GM12878 (cell line): Measurements from ENCODE around the gene ABL2. TPM values are rescaled to one million over a fixed set of nuclear protein-coding genes. Genes with fewer than 3 reads are reported as not detected.
A peak's percentile ranks its signal among the peaks of the same experiment; 100 is the strongest.

Experiments
- ATAC-seq: fragments of 200-7000 bp; cut with Tn5 transposase; 3 replicates; pipeline ENCODE4 v1.9.1; 2020; ENCODE audit warnings: mild to moderate bottlenecking, moderate library complexity
- Bru-seq: library from RNA; stranded (reverse); fragments of 400-500 nt; gene quantifications from one replicate; lab custom pipeline; 2021; lab: Mats Ljungman, UMichigan
- BruChase-seq, 2 experiments: library from RNA; stranded (reverse); fragments of 400-500 nt; gene quantifications; one replicate each; lab custom pipeline; 2021; lab: Mats Ljungman, UMichigan
- BruUV-seq: library from RNA; stranded (reverse); fragments of 400-500 nt; replicated peaks from 2 replicates; lab custom pipeline; 2021; lab: Mats Ljungman, UMichigan
- CTCF ChIA-PET: fragments of 300-600 bp; sonication (Branson Sonifier 250); formaldehyde crosslinking; extraction: SDS; loops from one replicate; lab custom pipeline; 2021; ENCODE audit warnings: inconsistent platforms; lab: Yijun Ruan, JAX
- POLR2A ChIA-PET: fragments of 350-600 bp; formaldehyde crosslinking; extraction: SDS; loops from one replicate; lab custom pipeline; 2021; ENCODE audit warnings: inconsistent platforms; lab: Charles Lee
- RAD21 ChIA-PET: fragments of 300-600 bp; sonication (Branson Sonifier 250); formaldehyde crosslinking; loops from one replicate; lab custom pipeline; 2023; ENCODE audit warnings: antibody characterized with exemption; ENCODE audit not compliant: unreplicated experiment; lab: Charles Lee
- SMC1A ChIA-PET: fragments of 300-600 bp; sonication (Branson Sonifier 250); formaldehyde crosslinking; loops from one replicate; lab custom pipeline; 2023; ENCODE audit not compliant: unreplicated experiment, uncharacterized antibody; lab: Charles Lee
- DNase-seq: peaks from one replicate; pipeline ENCODE4 v3.0.0-alpha.2; 2011; ENCODE audit warnings: low read depth, low spot score
- FAIRE-seq: peaks from 3 replicates; lab custom pipeline; 2011; peaks lifted over from hg19 to GRCh38; lab: Jason Lieb, UNC
- H2AFZ ChIP-seq: 2 replicates; pipeline ENCODE4 v1.6.0; 2011; ENCODE audit warnings: low read depth, low read length, control low read depth; ENCODE audit not compliant: control insufficient read depth
- H3K27ac ChIP-seq: 2 replicates; pipeline ENCODE4 v1.5.1; 2011; ENCODE audit warnings: control low read depth; ENCODE audit not compliant: control insufficient read depth, insufficient read depth
- H3K27me3 ChIP-seq, 2 experiments: replicated peaks in 1 of 2; 2 replicates each; pipeline versions ENCODE4 v1.6.0 to v1.6.1; 2011; ENCODE audit warnings: low read length in 1 of 2; ENCODE audit not compliant: control insufficient read depth in 2 of 2, insufficient read depth in 2 of 2
- H3K36me3 ChIP-seq, 2 experiments: 2 replicates each; pipeline ENCODE4 v1.5.1; 2011; ENCODE audit warnings: low read length in 1 of 2; ENCODE audit not compliant: control insufficient read depth in 2 of 2, insufficient read depth in 2 of 2
- H3K4me1 ChIP-seq: 2 replicates; pipeline ENCODE4 v1.6.1; 2011; ENCODE audit warnings: mild to moderate bottlenecking, low read length, moderate library complexity, mixed read lengths; ENCODE audit not compliant: control insufficient read depth, insufficient read depth
- H3K4me2 ChIP-seq: 2 replicates; pipeline ENCODE4 v1.6.0; 2011; ENCODE audit warnings: control low read depth; ENCODE audit not compliant: control insufficient read depth, insufficient read depth
- H3K4me3 ChIP-seq: fragments of 200-600 bp; sonication (generic); 2 replicates; pipeline ENCODE4 v1.5.1; 2016
- H3K79me2 ChIP-seq: 2 replicates; pipeline ENCODE4 v1.6.0; 2011; ENCODE audit warnings: low read length; ENCODE audit not compliant: control insufficient read depth, insufficient read depth
- H3K9ac ChIP-seq: 2 replicates; pipeline ENCODE4 v1.8.0; 2011; ENCODE audit warnings: low read length, control low read depth, mixed read lengths; ENCODE audit not compliant: control insufficient read depth, insufficient read depth
- H3K9me3 ChIP-seq: replicated peaks from 3 replicates; pipeline ENCODE4 v1.5.1; 2011; ENCODE audit warnings: mild to moderate bottlenecking, low read length; ENCODE audit not compliant: control insufficient read depth, insufficient read depth
- H4K20me1 ChIP-seq: 2 replicates; pipeline ENCODE4 v1.6.0; 2011; ENCODE audit not compliant: control insufficient read depth, insufficient read depth
- BACH1 ChIP-seq: fragments of 450-650 bp; IDR thresholded peaks from 2 replicates; pipeline ENCODE4 v1.6.1; 2017; ENCODE audit warnings: mild to moderate bottlenecking, borderline replicate concordance
- BCL11A ChIP-seq: IDR thresholded peaks from 2 replicates; pipeline ENCODE4 v1.6.1; 2011; ENCODE audit warnings: low read depth, low read length
- CHD4 ChIP-seq: fragments of 200-600 bp; sonication (generic); IDR thresholded peaks from 2 replicates; pipeline ENCODE4 v1.6.1; 2016; ENCODE audit warnings: mild to moderate bottlenecking
- EGR1 ChIP-seq, 2 experiments: IDR thresholded peaks; 1 replicate in 1 of 2; 2 replicates in 1 of 2; pipeline ENCODE4 v1.6.1; 2011 to 2012; ENCODE audit warnings: low read depth in 2 of 2, low read length in 2 of 2, borderline replicate concordance in 1 of 2, mild to moderate bottlenecking in 1 of 2, moderate library complexity in 1 of 2
- GATAD2B ChIP-seq: fragments of 450-650 bp; conservative IDR thresholded peaks from 2 replicates; pipeline ENCODE4 v1.6.1; 2017; ENCODE audit warnings: low read depth, mild to moderate bottlenecking, moderate library complexity
- IKZF1 ChIP-seq: fragments of 450-650 bp; conservative IDR thresholded peaks from 2 replicates; pipeline ENCODE4 v1.6.1; 2017; ENCODE audit warnings: antibody characterized with exemption, mild to moderate bottlenecking
- IKZF2 ChIP-seq, 2 experiments: fragments of 450-650 bp; IDR thresholded peaks; 2 replicates each; pipeline ENCODE4 v1.6.1; 2017; ENCODE audit warnings: mild to moderate bottlenecking in 2 of 2, moderate library complexity in 2 of 2
- MTA3 ChIP-seq: IDR thresholded peaks from 2 replicates; pipeline ENCODE4 v1.6.1; 2012; ENCODE audit warnings: low read length, inconsistent platforms, borderline replicate concordance
- MYB ChIP-seq: fragments of 150-350 bp; IDR thresholded peaks from 2 replicates; pipeline ENCODE4 v1.6.1; 2014; ENCODE audit warnings: mild to moderate bottlenecking, low read depth, low read length, borderline replicate concordance
- MYC ChIP-seq: IDR thresholded peaks from 2 replicates; pipeline ENCODE4 v1.6.1; 2011; ENCODE audit warnings: mild to moderate bottlenecking, low read length, moderate library complexity, inconsistent platforms; ENCODE audit not compliant: insufficient read depth, insufficient replicate concordance, insufficient read length, severe bottlenecking
- NR2F1 ChIP-seq: fragments of 450-650 bp; conservative IDR thresholded peaks from 2 replicates; pipeline ENCODE4 v1.6.1; 2017; ENCODE audit warnings: mild to moderate bottlenecking
- POLR2A ChIP-seq: IDR thresholded peaks from 2 replicates; pipeline ENCODE4 v1.6.1; 2011; ENCODE audit warnings: low read depth, mild to moderate bottlenecking, low read length
- SMAD5 ChIP-seq: IDR thresholded peaks from 2 replicates; pipeline ENCODE4 v1.6.1; 2016; ENCODE audit warnings: antibody characterized with exemption, low read depth
- YY1 ChIP-seq: IDR thresholded peaks from 2 replicates; pipeline ENCODE4 v1.6.1; 2011; ENCODE audit warnings: low read depth, mild to moderate bottlenecking, low read length
- WGBS: methylation state at CpG from one replicate; pipeline ENCODE4 v1.1.6; 2016; ENCODE audit warnings: low lambda C conversion rate; ENCODE audit not compliant: insufficient replicate concordance, insufficient coverage; ENCODE audit errors: missing lambda C conversion rate; 5-methylcytosine and 5-hydroxymethylcytosine counted together
- in situ Hi-C: fragments of 300-500 bp; cut with MboI; formaldehyde crosslinking; loops from 9 replicates; pipeline ENCODE4 v1.14.3; 2018; ENCODE audit warnings: mixed read lengths
- intact Hi-C: fragments of 100-400 bp; cut with micrococcal nuclease; formaldehyde crosslinking; loops from one replicate; pipeline ENCODE4 v1.14.2; 2022; ENCODE audit not compliant: unreplicated experiment
- long read RNA-seq, 2 experiments: library from polyadenylated mRNA; unstranded; transcript quantifications; one replicate each; pipeline ENCODE4 v2.0.0, GENCODE V29; 2019 to 2020
- polyA minus RNA-seq, 3 experiments: library from RNA; depleted of rRNA, polyadenylated mRNA; stranded (reverse); fragments of >200 nt; gene quantifications; 2 replicates each; pipeline ENCODE4 v1.2.3, GENCODE V29; 2011
- polyA plus RNA-seq, 11 experiments: library from polyadenylated mRNA; depleted of rRNA in 4 of 11; unstranded in 6 of 11; stranded (reverse) in 5 of 11; fragments of >200 nt; fragmentation: Nextera tagmentation in 4 of 11; fragmentation: Illumina TruSeq in 1 of 11; extraction: Ambion mirVana in 4 of 11; extraction: Trizol in 1 of 11; gene quantifications; 1 replicate in 1 of 11; 2 replicates in 10 of 11; pipeline versions ENCODE4 v1.2.1 to v1.2.3, GENCODE V29; 2011 to 2016; ENCODE audit warnings: inconsistent platforms in 2 of 11, missing spikeins in 2 of 11, low read depth in 1 of 11
- total RNA-seq, 4 experiments: library from RNA; depleted of rRNA in 3 of 4; stranded (reverse); fragments of >200 nt in 3 of 4; fragmentation: Illumina TruSeq in 1 of 4; extraction: Trizol in 1 of 4; gene quantifications; 2 replicates each; pipeline versions ENCODE4 v1.2.1 to v1.2.3, GENCODE V29; 2013 to 2021
- TF ChIP-seq, protein P1 (sequence below): fragments of 450-650 bp; IDR thresholded peaks from 2 replicates; pipeline ENCODE4 v1.6.1; 2016; ENCODE audit warnings: mild to moderate bottlenecking
- TF ChIP-seq, protein P2 (sequence below): fragments of 450-650 bp; conservative IDR thresholded peaks from 2 replicates; pipeline ENCODE4 v1.6.1; 2017; ENCODE audit warnings: mild to moderate bottlenecking, moderate library complexity

Gene ABL2
- 35.1 and 35.3 TPM in 2 replicates for total RNA-seq (2013; cell fraction: nucleolus; rRNA removed)
- total RNA-seq (2014; rRNA removed), result 2.7 and 3.9 TPM in 2 replicates
- total RNA-seq (2014; rRNA removed; fragmentation: Illumina TruSeq; extraction: Trizol), result 4.8 and 5.9 TPM in 2 replicates
- 8.3 and 9.4 TPM in 2 replicates for total RNA-seq (2021)
- 1.2 TPM for polyA plus RNA-seq (2011; ENCODE audit: low read depth)
- polyA plus RNA-seq (2011; rRNA removed), result 5.2 and 5.6 TPM in 2 replicates
- polyA plus RNA-seq (2011; cell fraction: cytosol; rRNA removed), result 3.1 and 3.7 TPM in 2 replicates
- 3.4 and 5.2 TPM in 2 replicates for polyA plus RNA-seq (2011; cell fraction: nucleus; rRNA removed)
- polyA plus RNA-seq (2012), result 1.7 TPM in 2 replicates
- 4.7 and 5.2 TPM in 2 replicates for polyA plus RNA-seq (2014; fragmentation: Illumina TruSeq; extraction: Trizol)
- polyA plus RNA-seq (2014; fragmentation: Nextera tagmentation; extraction: Ambion mirVana), result 1 to 10 TPM in 1 of 2 experiments, under 1 TPM in 1; 0.57 to 1.2 TPM
- polyA plus RNA-seq (2014; rRNA removed), result 3.3 and 3.9 TPM in 2 replicates
- 1 to 10 TPM; 1.1 to 1.6 TPM for polyA plus RNA-seq (2016; fragmentation: Nextera tagmentation; extraction: Ambion mirVana)
- 13.5 and 23.3 TPM in 2 replicates for polyA minus RNA-seq (2011; rRNA and poly(A)+ RNA removed)
- polyA minus RNA-seq (2011; cell fraction: cytosol; rRNA and poly(A)+ RNA removed), result 5.1 and 6.8 TPM in 2 replicates
- 3.7 and 9.3 TPM in 2 replicates for polyA minus RNA-seq (2011; cell fraction: nucleus; rRNA and poly(A)+ RNA removed)
- percentile 69 among the genes with signal in this experiment for Bru-seq, nascent RNA
- percentile 75 among the genes with signal in this experiment for BruChase-seq, experiment 1, labeled RNA remaining after a 6-hour chase
- percentile 75 among the genes with signal in this experiment for BruChase-seq, experiment 2, labeled RNA remaining after a 2-hour chase
- long read RNA-seq, experiment 1, partial matches to known transcripts, result 0 of 2 reads
- long read RNA-seq, experiment 1, other reads (novel, unspliced or antisense), result 2 of 2 reads
- long read RNA-seq, experiment 2, partial matches to known transcripts, result 1 of 8 reads
- long read RNA-seq, experiment 2, other reads (novel, unspliced or antisense), result 7 of 8 reads

DNA sequence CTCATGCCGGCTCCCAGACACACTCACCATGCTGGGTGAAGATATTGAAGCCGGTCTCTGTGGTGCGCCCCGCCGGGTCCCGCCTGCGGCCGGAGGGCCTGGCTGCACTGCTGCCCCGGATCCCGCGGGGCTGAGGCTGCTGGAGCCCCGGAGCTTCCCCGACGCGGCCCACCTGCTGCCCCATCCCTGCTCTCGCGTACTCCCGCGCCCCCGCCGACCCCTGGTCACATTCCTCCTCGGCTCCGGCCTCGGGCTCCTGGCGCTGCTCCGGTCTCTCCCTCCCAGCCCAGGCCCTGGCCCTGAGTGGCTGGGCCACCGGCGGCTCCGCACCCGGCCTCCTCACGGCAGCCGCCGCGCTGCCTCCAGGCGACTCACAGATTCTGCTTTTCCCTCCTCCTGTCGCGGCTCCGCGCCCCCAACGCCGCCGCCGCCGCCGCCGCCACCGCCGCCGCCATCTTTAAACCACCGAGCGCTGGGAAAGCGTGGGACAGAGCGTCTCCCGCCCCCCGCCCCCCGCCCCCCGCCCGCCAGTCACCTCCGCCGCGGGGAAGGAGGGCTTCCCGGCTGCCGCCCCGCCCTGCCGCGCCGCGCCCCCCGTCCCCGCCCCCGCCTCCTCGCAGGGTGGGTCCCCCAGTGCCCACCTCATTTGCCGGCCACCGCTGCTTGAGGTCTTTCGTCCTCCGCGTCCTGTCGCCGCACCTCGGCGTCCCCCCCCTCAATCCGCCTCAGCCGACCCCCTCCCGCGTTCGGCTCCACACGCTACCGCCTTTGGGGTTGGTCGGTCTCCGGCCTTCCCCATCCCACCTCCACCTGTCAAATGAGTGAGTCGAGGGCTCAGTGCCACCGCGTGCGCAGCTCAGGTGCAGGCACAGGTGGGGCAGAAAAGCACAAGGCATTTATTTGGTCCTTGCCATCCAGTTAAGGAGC lies at the start of gene ABL2:
Gene ABL2, minus strand, starts transcription at position 464 of the 927 bp plus-strand sequence. Its CDS starts 280 bp downstream, at position 184.
- Histone ChIP-seq H3K27ac (peak within 1 kb of the TSS; percentile 58), H3K79me2 (peaks cover 3% of the 10 kb centered on the region), H3K27me3 (no peaks in the 10 kb centered on the region), H2AFZ (peak within 1 kb of the TSS; percentile 89), H3K36me3 (no peaks in the 10 kb centered on the region), H3K9ac (peak within 1 kb of the TSS; percentile 78), H3K4me3 (peak within 1 kb of the TSS; percentile 88), H3K4me2 (peak within 1 kb of the TSS; percentile 83), H4K20me1 (no peaks in the 10 kb centered on the region), H3K9me3 (no peaks in the 10 kb centered on the region), H3K4me1 (no peaks in the 10 kb centered on the region)
- WGBS, result 1% methylated on average over 33 of the region's 94 CpGs
- ATAC-seq (peak; percentile 80), FAIRE-seq (no peak), DNase-seq (no peak)
- intact Hi-C loops (loop anchor here (5.0 kb wide), 1 partner anchor 63 kb away; the partner anchor contains the start of gene SOAT1), in situ Hi-C loops (no loop called here)
- no TSS peak for BruUV-seq
- ChIA-PET RAD21 (interaction anchor here (0.6 kb wide), 1 partner anchor 149 kb away, joined by 3 read pairs; no protein-coding TSS in a partner anchor), CTCF (interaction anchor here (0.6 to 0.8 kb wide), 2 partner anchors 142 to 1275 kb away, joined by 3 read pairs; no protein-coding TSS in a partner anchor), SMC1A (interaction anchor here (0.7 to 1.4 kb wide), 4 partner anchors 11 to 147 kb away, joined by 3 to 4 read pairs (median 3); no protein-coding TSS in a partner anchor), POLR2A (interaction anchor here (0.7 kb wide), 1 partner anchor 14 kb away, joined by 3 read pairs; no protein-coding TSS in a partner anchor)
- TF ChIP-seq, protein P1, sequence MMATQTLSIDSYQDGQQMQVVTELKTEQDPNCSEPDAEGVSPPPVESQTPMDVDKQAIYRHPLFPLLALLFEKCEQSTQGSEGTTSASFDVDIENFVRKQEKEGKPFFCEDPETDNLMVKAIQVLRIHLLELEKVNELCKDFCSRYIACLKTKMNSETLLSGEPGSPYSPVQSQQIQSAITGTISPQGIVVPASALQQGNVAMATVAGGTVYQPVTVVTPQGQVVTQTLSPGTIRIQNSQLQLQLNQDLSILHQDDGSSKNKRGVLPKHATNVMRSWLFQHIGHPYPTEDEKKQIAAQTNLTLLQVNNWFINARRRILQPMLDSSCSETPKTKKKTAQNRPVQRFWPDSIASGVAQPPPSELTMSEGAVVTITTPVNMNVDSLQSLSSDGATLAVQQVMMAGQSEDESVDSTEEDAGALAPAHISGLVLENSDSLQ, result no peak
- TF ChIP-seq NR2F1, result peak; percentile 50
- peak; percentile 86 for TF ChIP-seq YY1
- TF ChIP-seq IKZF2 (IDR thresholded peaks at IDR 0.05), result no peak
- 0 out of 2 replicates have a peak, but pooled peaks have one; percentile 39 for TF ChIP-seq IKZF1
- no peak for TF ChIP-seq MYC
- no peak; the same call in 1 of the 2 replicates for TF ChIP-seq GATAD2B
- TF ChIP-seq POLR2A, result peak; percentile 65; the same call in 1 of the 2 replicates
- TF ChIP-seq, protein P2, sequence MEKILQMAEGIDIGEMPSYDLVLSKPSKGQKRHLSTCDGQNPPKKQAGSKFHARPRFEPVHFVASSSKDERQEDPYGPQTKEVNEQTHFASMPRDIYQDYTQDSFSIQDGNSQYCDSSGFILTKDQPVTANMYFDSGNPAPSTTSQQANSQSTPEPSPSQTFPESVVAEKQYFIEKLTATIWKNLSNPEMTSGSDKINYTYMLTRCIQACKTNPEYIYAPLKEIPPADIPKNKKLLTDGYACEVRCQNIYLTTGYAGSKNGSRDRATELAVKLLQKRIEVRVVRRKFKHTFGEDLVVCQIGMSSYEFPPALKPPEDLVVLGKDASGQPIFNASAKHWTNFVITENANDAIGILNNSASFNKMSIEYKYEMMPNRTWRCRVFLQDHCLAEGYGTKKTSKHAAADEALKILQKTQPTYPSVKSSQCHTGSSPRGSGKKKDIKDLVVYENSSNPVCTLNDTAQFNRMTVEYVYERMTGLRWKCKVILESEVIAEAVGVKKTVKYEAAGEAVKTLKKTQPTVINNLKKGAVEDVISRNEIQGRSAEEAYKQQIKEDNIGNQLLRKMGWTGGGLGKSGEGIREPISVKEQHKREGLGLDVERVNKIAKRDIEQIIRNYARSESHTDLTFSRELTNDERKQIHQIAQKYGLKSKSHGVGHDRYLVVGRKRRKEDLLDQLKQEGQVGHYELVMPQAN, result peak; percentile 60
- 0 out of 2 replicates have a peak, but pooled peaks have one; percentile 36 for TF ChIP-seq BACH1
- TF ChIP-seq BCL11A, result no peak
- TF ChIP-seq MYB, result no peak
- no peak for TF ChIP-seq CHD4
- TF ChIP-seq MTA3, result no peak
- 0 out of 2 replicates have a peak, but pooled peaks have one; percentile 9 for TF ChIP-seq SMAD5
- TF ChIP-seq EGR1 (IDR thresholded peaks at IDR 0.05; ENCODE audit: borderline replicate concordance in 1 of 2, low read depth in 2 of 2, low read length in 2 of 2), result 0 out of 3 replicates have a peak, but pooled peaks of 1 of the 2 experiments have one; percentile 16
